A172 (cell line): ENCODE data around the gene LCORL. TPM values are rescaled to one million over a fixed set of nuclear protein-coding genes. Genes with fewer than 3 reads are reported as not detected.
"Not testable (repeated sequence)": the region's sequence is repeated elsewhere in the genome, so short reads cannot be mapped to it uniquely, and the experiment has no call there.

Experiments
- DNase-seq: peaks from one replicate; pipeline ENCODE4 v3.0.0-alpha.2; 2015; ENCODE audit warnings: low spot score
- total RNA-seq: library from RNA; depleted of rRNA; stranded (reverse); fragments of >200 nt; shearing (Covaris generic); gene quantifications from 2 replicates; pipeline ENCODE4 v1.2.3, GENCODE V29; 2014

LCORL gene
- total RNA-seq, 1 experiment from 2014 or later, result 14.4 TPM

- DNase-seq, result peak; percentile 4
Observed at GRCh38 chr4:18020145-18020670, 1.3 kb downstream of the LCORL start.

GRCh38 chr4:18014269-18014668 lies 7.3 kb downstream of the LCORL start:
- DNase-seq, result no peak

GRCh38 chr4:18012807-18013462 lies 8.6 kb downstream of the LCORL start:
- DNase-seq, result no peak

GRCh38 chr4:18012134-18012806 lies 9.3 kb downstream of the LCORL start:
- DNase-seq, result no peak

DNA sequence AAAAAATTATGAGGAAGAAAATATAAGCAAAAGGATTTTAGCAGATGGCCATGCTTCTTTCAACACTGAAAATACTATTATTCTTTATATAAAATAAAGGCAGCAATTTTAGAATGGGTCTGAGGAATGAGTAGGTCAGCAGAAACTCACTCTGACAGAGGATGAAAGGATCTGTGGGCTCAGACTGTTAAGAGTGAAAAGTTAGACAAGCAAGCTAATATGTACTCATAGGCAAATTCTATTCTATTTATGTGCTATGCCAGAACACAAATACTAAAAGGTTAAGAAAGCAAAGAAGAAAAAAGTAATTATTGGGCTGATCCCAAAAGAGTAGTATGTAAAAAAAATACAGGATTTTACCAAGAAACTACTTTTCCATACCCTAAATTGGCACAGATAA lies 13.9 kb downstream of the LCORL start:
- DNase-seq, result no peak

DNA sequence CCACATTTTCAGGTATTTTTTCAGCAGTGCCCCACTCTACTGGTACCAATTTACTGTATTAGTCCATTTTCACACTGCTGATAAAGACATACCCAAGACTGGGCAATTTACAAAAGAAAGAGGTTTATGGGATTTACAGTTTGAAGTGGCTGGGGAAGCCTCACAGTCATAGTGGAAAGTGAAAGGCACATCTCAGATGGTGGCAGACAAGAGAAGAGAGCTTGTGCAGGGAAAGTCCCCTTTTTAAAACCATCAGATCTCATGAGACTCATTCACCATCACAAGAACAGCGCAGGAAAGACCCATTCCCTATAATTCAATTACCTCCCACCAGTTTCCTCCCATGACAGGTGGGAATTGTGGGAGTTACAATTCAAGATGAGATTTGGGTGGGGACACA lies 15.1 kb downstream of the LCORL start:
- DNase-seq, result not testable (repeated sequence)

DNA sequence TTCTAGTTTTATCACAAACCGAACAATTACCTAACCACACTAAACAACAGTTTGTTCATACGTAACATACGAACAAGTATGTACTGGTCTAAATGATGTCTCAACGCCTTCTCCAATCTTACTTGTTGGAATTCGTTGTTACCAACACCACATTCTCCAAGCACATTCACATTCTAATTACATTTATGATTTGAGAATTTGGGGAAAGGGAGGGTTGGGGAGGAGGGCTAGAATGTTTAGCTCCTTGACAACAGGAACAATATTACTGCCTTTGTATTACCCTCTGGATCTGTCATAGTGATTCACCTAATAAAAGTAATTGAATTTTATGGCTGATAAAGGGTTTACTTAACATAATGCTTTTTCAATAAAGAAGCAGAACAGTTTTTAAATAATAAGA lies 24.4 kb downstream of the LCORL start:
- no peak for DNase-seq

GRCh38 chr4:17995165-17995564 lies 26.4 kb downstream of the LCORL start:
- no peak for DNase-seq

DNA sequence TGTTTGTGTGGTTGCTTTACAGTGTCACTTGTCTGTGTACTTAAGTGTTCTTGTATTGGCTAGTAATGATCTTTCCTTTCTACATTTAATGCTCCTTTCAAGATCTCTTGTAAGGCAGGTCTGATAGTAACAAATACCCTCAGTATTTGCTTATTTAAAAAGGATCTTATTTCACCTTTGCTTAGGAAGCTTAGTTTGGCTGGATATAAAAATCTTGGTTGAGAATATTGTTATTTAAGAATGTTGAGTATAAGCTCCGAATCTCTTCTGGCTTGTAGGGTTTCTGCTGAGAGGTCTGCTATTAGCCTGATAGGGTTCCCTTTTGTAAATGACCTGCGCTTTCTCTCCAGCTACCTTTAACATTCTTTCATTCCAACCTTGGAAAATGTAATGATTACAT lies 35.7 kb downstream of the LCORL start:
- no peak for DNase-seq

DNA sequence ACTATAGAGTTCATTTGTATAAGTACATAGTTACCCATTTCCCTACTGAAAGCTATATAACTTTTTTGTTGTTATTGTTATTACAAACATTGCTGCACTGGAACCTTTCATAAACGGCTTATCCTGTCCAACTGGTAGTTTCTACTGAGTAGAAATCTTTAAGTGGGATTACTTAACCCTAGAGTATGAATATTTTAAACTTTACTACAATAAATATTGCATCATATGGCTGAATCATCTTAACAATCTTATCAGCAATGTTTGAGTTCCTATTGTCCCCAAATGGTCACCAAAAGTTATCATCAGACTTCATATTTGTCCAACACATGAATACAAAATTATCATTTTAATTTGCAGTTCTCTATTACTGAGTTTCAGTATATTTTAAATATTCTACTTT lies 40.5 kb downstream of the LCORL start:
- DNase-seq, result no peak

DNA sequence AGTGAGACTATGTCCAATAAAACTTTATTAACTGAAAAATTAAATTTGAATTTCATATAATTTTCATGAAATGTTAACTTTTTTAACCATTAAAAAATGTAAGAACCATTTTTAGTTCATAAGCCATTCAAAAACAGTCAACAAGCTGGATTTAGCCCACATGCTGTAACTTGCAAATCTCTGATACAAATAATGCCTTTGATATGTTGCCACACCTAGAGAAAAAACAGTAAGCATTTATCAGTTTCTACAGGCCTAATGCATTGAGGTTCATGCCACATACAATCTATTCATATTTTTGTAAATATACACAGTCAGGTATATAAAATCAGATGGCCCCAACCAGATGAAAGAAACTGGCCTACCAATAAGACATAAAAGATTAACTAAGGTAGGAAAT lies 52.8 kb downstream of the LCORL start:
- DNase-seq, result no peak

- no peak for DNase-seq
Observed at GRCh38 chr4:17967078-17967477, 54.5 kb downstream of the LCORL start.

GRCh38 chr4:17966312-17966711 lies 55.2 kb downstream of the LCORL start:
- DNase-seq, result no peak

DNA sequence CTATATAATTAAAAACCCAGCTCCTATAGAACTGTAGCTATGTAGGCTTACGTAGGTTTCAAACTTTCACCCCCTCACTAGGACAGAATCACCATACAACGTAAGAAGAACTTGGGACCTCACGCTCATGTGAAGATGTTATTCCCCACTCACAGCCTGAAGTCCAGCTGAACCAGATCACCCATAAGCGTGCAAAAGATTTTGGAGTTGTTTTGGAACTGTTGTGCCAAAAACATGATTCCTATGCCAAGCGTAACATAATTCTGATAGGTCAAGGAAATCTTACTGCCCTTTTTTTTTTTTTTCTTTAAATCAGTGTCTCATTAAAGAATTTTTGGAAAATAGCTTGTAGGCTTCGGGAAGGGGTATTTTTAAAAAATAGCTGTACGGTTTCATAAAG lies 57.0 kb downstream of the LCORL start:
- DNase-seq, result no peak

DNA sequence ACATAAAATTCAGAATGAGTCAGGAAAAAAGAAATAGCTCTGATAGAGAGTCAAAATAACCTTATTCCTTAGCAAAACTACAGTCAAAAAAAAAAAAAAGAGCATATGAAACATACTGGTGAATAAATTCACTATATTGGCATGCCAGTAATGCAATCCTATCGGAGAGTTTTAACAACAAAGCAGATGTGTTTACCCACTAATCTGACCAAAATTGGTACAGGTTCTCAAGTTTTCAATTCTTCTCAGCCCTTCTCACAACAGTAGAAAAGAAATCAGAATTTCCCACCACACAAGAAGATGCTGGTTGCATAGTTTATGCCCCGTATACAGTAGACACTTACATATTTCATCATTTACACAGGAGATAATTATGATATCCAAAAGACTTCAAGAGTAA lies 59.4 kb downstream of the LCORL start:
- DNase-seq, result no peak

DNA sequence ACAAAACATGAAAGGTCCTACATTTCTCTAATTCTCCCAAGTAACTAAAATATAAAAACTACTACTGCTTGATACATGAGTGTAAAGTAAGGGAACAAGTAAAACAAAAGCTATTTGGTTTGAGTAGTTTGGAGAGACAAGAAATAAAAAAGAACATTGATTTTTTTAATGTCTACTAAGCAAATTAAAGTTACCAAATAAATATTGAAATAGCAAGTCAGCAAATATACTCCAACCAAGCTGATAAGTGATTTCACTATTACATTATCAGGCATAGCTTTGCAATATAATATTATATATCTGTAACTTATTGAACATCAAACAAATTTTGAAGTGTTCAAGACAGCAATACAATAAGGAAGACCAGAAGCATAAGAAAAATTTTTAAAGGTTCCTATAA lies 60.3 kb downstream of the LCORL start:
- DNase-seq, result no peak

DNA sequence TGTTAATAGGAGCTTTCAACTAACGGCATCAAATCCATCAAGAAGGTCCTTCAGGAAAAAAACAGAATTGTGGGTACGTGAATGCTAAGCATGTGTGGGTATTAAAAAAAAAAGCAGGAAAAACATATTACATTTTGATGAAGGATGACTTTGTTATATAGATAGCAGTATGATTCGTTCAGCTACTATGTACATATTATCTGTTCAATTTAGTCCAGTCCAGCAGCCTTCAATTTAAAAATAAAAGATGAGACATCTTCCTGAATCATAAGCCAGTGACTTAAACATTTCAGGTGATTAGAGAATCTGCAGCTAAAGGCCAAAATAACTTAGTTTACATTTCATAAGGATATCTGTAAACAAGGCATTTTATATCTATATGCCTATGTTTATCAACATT lies 63.4 kb downstream of the LCORL start:
- no peak for DNase-seq

- no peak for DNase-seq
Observed at GRCh38 chr4:17957688-17958087, 63.9 kb downstream of the LCORL start.

- DNase-seq, result no peak
Observed at GRCh38 chr4:17956245-17956644, 65.3 kb downstream of the LCORL start.

DNA sequence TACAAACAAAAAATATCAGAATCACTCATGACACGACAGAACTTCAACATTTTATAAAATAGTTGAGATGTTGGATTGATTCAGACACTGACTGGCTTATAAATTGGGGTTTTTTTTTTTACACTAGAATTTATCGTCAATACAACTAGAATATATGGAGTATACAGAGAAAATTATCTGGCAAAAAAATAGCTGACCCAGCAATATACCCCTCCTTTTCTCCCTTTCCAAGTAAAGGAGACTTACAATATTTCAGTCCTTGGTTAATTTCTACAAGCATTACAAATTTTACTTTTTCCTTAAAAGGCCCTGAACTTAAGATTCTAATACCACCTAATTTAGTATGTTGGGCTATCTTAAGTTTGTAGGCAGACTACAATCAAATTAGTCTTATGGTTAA lies 76.3 kb downstream of the LCORL start:
- no peak for DNase-seq

GRCh38 chr4:17941731-17942130 lies 79.8 kb downstream of the LCORL start:
- DNase-seq, result no peak

GRCh38 chr4:17939054-17939453 lies 82.5 kb downstream of the LCORL start:
- DNase-seq, result no peak

DNA sequence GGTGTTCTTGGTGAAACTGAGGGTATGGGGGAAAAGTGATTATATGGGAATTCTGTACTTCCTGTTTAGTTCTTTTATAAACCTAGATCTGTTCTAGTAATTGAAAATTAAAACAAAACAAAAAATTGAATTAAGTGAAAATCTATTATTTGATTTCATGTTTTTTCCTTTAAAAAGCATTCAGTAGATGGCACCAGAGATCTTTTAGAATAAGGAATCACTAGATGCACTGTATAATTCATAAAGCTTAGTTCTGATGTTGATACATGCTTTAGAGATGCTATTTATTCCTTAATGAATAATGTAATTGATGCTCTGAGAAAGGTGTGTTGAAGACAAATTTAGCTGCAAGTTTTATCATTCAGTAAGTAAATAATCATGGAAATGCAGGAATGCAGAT lies 87.3 kb downstream of the LCORL start:
- DNase-seq, result no peak

- no peak for DNase-seq
Observed at GRCh38 chr4:17933126-17933525, 88.4 kb downstream of the LCORL start.
